ENCODE data around the gene CDK6.

CDK6 gene

GRCh38 chr7:92843781-92844180, 7.4 kb upstream of the CDK6 start:
- DNase-seq, result no peak

GRCh38 chr7:92843034-92843760, 6.8 kb upstream of the CDK6 start:
- no peak for DNase-seq

GRCh38 chr7:92841192-92841591, 4.8 kb upstream of the CDK6 start:
- DNase-seq, result no peak

GRCh38 chr7:92840316-92840715, 3.9 kb upstream of the CDK6 start:
- DNase-seq, result peak; percentile 21

GRCh38 chr7:92839901-92840300, 3.5 kb upstream of the CDK6 start:
- no peak for DNase-seq

- no peak for DNase-seq
Measured at GRCh38 chr7:92838934-92839333, 2.6 kb upstream of the CDK6 start.

- no peak for DNase-seq
Measured at GRCh38 chr7:92837000-92837749, 802 bp upstream of the CDK6 start.

- DNase-seq, result peak; percentile 48
Measured at GRCh38 chr7:92835851-92836488, 403 bp downstream of the CDK6 start.

- DNase-seq, result peak; percentile 53
Measured at GRCh38 chr7:92835261-92835850, 1.0 kb downstream of the CDK6 start.

- DNase-seq, result no peak
Measured at GRCh38 chr7:92834507-92835260, 1.7 kb downstream of the CDK6 start.

GRCh38 chr7:92833766-92834506, 2.4 kb downstream of the CDK6 start:
- peak; percentile 84 for DNase-seq

- peak; percentile 89 for DNase-seq
Measured at GRCh38 chr7:92833024-92833765, 3.2 kb downstream of the CDK6 start.

GRCh38 chr7:92832534-92833023, 3.8 kb downstream of the CDK6 start:
- no peak for DNase-seq

- DNase-seq, result peak; percentile 27
Measured at GRCh38 chr7:92831716-92832533, 4.4 kb downstream of the CDK6 start.

GRCh38 chr7:92830532-92831110, 5.8 kb downstream of the CDK6 start:
- no peak for DNase-seq

- no peak for DNase-seq
Measured at GRCh38 chr7:92830027-92830426, 6.3 kb downstream of the CDK6 start.

GRCh38 chr7:92827464-92828120, 8.8 kb downstream of the CDK6 start:
- no peak for DNase-seq

- DNase-seq, result no peak
Measured at GRCh38 chr7:92826258-92826938, 10.0 kb downstream of the CDK6 start.

All from stimulated activated CD4-positive, alpha-beta T cell treated with anti-CD3 and anti-CD28 coated beads, Interleukin-1b, Interleukin-23, amount 100 ng/mL, for 48 hours (primary cell).